ENCODE results near the gene OGDHL. TPM values are rescaled to one million over a fixed set of nuclear protein-coding genes. Genes with fewer than 3 reads are reported as not detected.
"Not testable (repeated sequence)": the region's sequence is repeated elsewhere in the genome, so short reads cannot be mapped to it uniquely, and the experiment has no call there.

OGDHL gene
- total RNA-seq, 1 donor from 2014 or later, result 12.3 TPM

- no peak overlapping the region for H3K27ac Mint-ChIP-seq
- H3K36me3 Mint-ChIP-seq, result no peaks in the 10 kb centered on the region
- no peaks in the 10 kb centered on the region for H3K4me1 Mint-ChIP-seq (ENCODE audit: unreplicated experiment)
- H3K4me3 Mint-ChIP-seq, result no peak overlapping the region
- no peak for DNase-seq (ENCODE audit: extremely low spot score, unreplicated experiment)
- TF ChIP-seq CTCF (conservative IDR thresholded peaks at IDR 0.05), result no peak
- H3K27me3 Mint-ChIP-seq, result peaks cover 17% of the 10 kb centered on the region
- no peaks in the 10 kb centered on the region for H3K9me3 Mint-ChIP-seq
Observed at GRCh38 chr10:49783645-49784044, 21.5 kb upstream of the OGDHL start.

GRCh38 chr10:49781247-49781646 is 19.1 kb upstream of the OGDHL start:
- Mint-ChIP-seq H3K36me3 (no peaks in the 10 kb centered on the region), H3K4me3 (no peak overlapping the region), H3K9me3 (no peaks in the 10 kb centered on the region), H3K4me1 (ENCODE audit: unreplicated experiment) (no peaks in the 10 kb centered on the region), H3K27me3 (peaks cover 17% of the 10 kb centered on the region), H3K27ac (no peak overlapping the region)
- no peak for DNase-seq (ENCODE audit: extremely low spot score, unreplicated experiment)
- TF ChIP-seq CTCF (conservative IDR thresholded peaks at IDR 0.05), result no peak

GRCh38 chr10:49778197-49778596 is 16.1 kb upstream of the OGDHL start:
- TF ChIP-seq CTCF (conservative IDR thresholded peaks at IDR 0.05), result no peak
- Mint-ChIP-seq H3K27ac (no peak overlapping the region), H3K9me3 (no peaks in the 10 kb centered on the region), H3K36me3 (no peaks in the 10 kb centered on the region), H3K27me3 (peaks cover 9% of the 10 kb centered on the region), H3K4me1 (ENCODE audit: unreplicated experiment) (no peaks in the 10 kb centered on the region), H3K4me3 (no peak overlapping the region)
- no peak for DNase-seq (ENCODE audit: extremely low spot score, unreplicated experiment)

GRCh38 chr10:49776851-49777250 is 14.7 kb upstream of the OGDHL start:
- Mint-ChIP-seq H3K36me3 (no peaks in the 10 kb centered on the region), H3K9me3 (no peaks in the 10 kb centered on the region)

GRCh38 chr10:49775014-49775413 is 12.9 kb upstream of the OGDHL start:
- DNase-seq (ENCODE audit: extremely low spot score, unreplicated experiment), result no peak
- H3K4me3 Mint-ChIP-seq, result no peak overlapping the region
- H3K36me3 Mint-ChIP-seq, result no peaks in the 10 kb centered on the region
- H3K27ac Mint-ChIP-seq, result no peak overlapping the region
- H3K27me3 Mint-ChIP-seq, result peaks cover 29% of the 10 kb centered on the region
- TF ChIP-seq CTCF (conservative IDR thresholded peaks at IDR 0.05), result no peak
- H3K4me1 Mint-ChIP-seq (ENCODE audit: unreplicated experiment), result no peaks in the 10 kb centered on the region
- no peaks in the 10 kb centered on the region for H3K9me3 Mint-ChIP-seq

More at GRCh38 chr10:49776851-49777250, 14.7 kb upstream of the OGDHL start:
- Mint-ChIP-seq H3K4me3 (no peak overlapping the region), H3K27me3 (peaks cover 19% of the 10 kb centered on the region), H3K4me1 (ENCODE audit: unreplicated experiment) (no peaks in the 10 kb centered on the region), H3K27ac (no peak overlapping the region)
- no peak for DNase-seq (ENCODE audit: extremely low spot score, unreplicated experiment)
- no peak for TF ChIP-seq CTCF (conservative IDR thresholded peaks at IDR 0.05)

- not testable (repeated sequence) for DNase-seq (ENCODE audit: extremely low spot score, unreplicated experiment); H3K9me3 Mint-ChIP-seq; H3K36me3 Mint-ChIP-seq; H3K27ac Mint-ChIP-seq; H3K4me1 Mint-ChIP-seq (ENCODE audit: unreplicated experiment); H3K4me3 Mint-ChIP-seq
- peaks cover 28% of the 10 kb centered on the region for H3K27me3 Mint-ChIP-seq
Observed at GRCh38 chr10:49772944-49773343, 10.8 kb upstream of the OGDHL start.

GRCh38 chr10:49771046-49771445 is 8.9 kb upstream of the OGDHL start:
- H3K4me3 Mint-ChIP-seq; H3K9me3 Mint-ChIP-seq; H3K4me1 Mint-ChIP-seq (ENCODE audit: unreplicated experiment); DNase-seq (ENCODE audit: extremely low spot score, unreplicated experiment); H3K36me3 Mint-ChIP-seq; H3K27ac Mint-ChIP-seq: not testable (repeated sequence)
- H3K27me3 Mint-ChIP-seq, result peaks cover 38% of the 10 kb centered on the region
